ENCODE measurements around the gene RAB9B.

DNA sequence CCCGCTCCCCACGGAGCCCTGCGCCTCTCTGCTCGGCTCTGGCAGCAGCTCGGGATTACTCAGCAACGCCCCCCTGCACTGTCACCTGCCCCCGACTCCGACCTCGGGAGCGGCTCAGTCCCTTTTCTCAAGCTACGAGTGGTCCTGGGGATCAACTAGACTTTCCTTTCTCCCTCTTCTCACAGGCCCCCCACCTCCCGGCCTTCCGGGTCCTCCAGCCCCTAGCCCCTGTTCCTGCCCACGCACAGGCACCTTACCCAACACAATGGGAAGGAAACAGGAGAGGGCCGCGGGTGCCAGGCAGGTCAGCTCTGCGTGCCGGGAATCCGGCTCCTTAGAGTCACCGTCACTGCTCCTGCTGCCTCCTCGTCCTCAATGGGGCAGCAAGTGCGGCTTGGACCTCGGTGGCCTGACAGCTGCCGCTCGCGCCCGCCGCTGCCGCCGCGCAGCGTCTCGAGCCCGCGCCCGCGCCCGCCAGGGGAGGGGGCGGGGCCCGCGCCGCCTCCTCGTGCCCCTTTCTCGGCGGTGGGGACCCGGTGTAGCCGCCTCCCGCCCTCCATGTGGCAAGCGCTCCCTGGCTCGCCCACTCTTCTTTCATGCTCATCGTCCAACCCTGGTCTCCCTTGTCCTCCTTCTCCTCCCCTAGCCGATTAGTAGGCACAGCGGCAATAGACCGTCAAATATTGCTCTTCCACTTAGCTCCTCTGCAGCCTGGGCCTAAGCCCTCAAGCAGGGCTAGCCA, at the start of gene RAB9B:
- TF ChIP-seq, protein P1, sequence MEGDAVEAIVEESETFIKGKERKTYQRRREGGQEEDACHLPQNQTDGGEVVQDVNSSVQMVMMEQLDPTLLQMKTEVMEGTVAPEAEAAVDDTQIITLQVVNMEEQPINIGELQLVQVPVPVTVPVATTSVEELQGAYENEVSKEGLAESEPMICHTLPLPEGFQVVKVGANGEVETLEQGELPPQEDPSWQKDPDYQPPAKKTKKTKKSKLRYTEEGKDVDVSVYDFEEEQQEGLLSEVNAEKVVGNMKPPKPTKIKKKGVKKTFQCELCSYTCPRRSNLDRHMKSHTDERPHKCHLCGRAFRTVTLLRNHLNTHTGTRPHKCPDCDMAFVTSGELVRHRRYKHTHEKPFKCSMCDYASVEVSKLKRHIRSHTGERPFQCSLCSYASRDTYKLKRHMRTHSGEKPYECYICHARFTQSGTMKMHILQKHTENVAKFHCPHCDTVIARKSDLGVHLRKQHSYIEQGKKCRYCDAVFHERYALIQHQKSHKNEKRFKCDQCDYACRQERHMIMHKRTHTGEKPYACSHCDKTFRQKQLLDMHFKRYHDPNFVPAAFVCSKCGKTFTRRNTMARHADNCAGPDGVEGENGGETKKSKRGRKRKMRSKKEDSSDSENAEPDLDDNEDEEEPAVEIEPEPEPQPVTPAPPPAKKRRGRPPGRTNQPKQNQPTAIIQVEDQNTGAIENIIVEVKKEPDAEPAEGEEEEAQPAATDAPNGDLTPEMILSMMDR (optimal IDR thresholded peaks at IDR 0.05 in 1 of 3, IDR thresholded peaks at IDR 0.05 in 1 of 3, conservative IDR thresholded peaks at IDR 0.05 in 1 of 3; ENCODE audit: extremely low read depth in 1 of 3, insufficient read depth in 2 of 3, low read length in 3 of 3) = no peak
- no peak for TF ChIP-seq EZH2 (IDR thresholded peaks at IDR 0.05; ENCODE audit: low read length)
